Anterior cingulate cortex (tissue), 58 donors: Measurements from ENCODE around the gene FIBP.
A peak's percentile ranks its signal among the peaks of the same experiment; 100 is the strongest.

Source experiments
- DNase-seq, 58 donors: peaks; one replicate each; lab custom pipeline; 2025; lab: John Stamatoyannopoulos, UW

The FIBP gene

DNA sequence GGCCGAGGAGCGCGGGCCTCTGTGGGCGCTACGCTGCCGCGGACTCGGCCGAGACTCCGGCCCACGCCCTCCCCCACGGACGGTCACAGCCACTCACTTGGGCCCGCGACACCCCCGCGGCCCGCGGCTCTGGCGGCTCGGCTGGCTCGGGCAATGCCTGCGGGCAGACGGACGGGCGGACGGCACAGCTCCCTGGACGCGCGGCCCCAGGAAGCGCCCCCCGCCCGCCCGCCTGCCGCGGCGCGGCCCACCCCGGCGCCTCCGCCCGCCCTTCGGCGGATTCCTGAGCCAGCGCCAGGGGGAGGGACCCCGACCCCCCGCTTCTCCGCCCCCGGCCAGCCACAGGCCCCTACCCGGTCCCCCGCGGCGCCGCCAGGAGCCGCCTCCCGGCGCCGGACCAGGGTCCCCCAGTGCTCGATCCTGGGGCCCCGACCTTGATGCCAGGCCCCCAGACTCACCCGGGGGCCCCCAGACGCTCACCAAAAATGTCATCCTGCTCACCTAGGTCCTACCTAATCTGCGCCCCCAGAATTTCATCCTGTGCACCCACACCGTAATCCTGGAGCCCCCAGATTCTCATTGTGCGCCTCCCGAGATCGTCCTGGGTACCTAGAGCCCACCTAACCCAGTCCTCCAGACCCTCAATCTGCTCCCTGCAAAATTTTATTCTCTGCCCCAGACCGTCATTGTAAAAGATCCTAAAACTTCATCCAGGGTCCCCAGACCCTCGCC is 15.5 kb downstream of the FIBP start, which contains the start of gene EFEMP2:
Gene EFEMP2, minus strand, starts transcription at position 215 of the 732 bp plus-strand sequence. CDS start 446 bp downstream, outside the sequence.
- peak in 2 of 58 donors; percentile 21 to 32 for DNase-seq

DNA sequence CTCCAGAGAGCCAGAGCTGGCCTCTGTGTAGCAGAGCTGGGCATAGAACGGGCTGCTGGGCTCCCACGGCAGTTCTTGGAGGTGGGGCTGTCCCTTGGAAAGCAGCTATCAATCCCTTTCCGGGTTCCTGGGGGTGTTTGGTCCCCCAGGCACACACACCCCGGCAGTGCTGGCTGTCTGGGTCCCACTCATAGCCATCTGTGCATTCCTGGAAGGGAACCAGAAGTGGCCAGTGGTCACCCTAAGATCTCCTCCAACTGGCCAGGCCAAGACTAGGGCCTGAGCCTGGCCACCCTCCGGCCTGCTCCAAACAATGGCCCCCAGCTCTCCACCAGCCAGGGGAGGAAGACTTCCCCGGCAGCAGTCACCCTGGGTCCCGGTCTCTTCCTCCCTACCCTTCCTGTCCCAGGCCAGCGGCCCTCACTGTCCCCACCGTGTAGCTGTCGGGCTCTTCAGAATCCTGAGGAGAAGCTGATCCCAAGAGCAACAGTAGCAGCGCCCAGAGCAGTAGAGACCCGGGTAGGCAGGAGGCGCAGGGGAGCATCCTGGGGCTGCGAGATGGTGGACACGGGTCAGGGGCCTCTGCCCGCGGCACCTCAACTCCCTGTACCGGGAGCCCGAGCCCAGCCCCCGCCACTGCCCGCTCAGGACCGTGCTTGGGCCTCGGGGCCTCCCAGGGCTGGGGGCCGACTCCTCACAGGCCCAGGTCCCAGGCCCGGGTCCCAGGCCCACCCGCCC is 16.3 kb downstream of the FIBP start:
- peak in 2 of 58 donors; percentile 8 to 32 for DNase-seq

- DNase-seq = no peak
Measured at GRCh38 chr11:65870706-65871681, 17.3 kb downstream of the FIBP start.

GRCh38 chr11:65870307-65870658 is 18.0 kb downstream of the FIBP start:
- no peak for DNase-seq

DNA sequence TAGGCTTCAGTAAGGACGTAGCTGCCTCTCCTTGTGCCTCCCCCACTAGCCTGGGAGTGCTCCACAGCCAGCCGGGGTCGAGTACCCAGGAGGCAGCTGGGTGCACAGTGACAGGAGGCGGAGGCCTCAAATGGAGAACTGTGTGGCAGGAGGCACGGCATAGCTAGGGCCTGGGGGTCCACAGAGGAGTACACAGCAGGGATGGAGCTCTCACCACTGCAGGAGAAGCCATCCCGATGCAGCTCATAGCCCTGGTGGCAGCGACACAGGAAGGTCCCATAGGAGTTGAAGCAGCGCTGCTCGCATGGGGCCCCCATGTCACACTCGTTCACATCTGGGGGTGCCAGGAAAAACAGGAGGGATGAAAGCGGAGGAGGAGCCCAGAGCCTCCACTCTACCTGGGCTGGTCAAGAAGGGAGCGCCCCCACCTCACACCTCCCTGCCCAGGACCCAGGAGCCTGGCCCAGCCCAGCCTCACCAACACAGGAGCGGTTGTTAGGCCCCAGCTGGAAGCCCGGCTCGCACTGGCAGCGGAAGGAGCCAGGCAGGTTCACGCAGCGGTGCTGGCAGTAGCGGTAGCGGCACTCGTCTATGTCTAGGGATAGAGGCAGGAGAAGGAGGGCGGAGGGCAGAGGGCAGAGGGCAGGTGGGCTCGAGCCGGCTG is 18.5 kb downstream of the FIBP start:
- no peak for DNase-seq

- DNase-seq = no peak
Measured at GRCh38 chr11:65868907-65869306, 19.4 kb downstream of the FIBP start.

DNA sequence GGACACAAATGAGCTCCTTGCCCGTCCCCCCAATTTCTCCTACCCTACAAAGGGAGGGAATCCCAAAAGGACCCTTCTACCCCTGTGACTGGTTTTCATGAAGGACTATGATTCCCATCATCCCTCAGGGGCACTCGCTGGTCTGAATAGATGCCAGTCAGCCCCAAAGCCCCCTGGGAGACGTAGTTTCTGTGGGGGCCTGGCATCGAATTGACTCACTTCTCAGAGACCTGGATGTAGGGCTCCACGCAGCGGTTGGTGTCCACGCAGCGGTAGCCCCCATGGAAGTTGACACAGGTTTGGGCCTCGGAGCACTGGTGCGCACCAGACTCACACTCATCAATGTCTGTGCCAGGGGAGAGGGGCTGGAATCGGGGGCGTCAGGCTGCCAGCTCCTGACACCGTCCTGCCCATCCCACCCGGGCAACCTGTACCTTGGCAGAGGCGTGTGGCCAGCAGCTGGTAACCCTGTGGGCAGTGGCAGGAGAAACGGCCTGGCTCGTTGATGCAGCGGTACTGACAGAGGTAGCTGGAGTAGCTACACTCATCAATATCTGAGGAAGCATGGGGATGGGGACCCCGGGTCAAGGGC is 20.1 kb downstream of the FIBP start:
- DNase-seq = peak in 22 of 58 donors; percentile 11 to 65 (median 32)

- no peak for DNase-seq
Measured at GRCh38 chr11:65867284-65868071, 20.8 kb downstream of the FIBP start.

DNA sequence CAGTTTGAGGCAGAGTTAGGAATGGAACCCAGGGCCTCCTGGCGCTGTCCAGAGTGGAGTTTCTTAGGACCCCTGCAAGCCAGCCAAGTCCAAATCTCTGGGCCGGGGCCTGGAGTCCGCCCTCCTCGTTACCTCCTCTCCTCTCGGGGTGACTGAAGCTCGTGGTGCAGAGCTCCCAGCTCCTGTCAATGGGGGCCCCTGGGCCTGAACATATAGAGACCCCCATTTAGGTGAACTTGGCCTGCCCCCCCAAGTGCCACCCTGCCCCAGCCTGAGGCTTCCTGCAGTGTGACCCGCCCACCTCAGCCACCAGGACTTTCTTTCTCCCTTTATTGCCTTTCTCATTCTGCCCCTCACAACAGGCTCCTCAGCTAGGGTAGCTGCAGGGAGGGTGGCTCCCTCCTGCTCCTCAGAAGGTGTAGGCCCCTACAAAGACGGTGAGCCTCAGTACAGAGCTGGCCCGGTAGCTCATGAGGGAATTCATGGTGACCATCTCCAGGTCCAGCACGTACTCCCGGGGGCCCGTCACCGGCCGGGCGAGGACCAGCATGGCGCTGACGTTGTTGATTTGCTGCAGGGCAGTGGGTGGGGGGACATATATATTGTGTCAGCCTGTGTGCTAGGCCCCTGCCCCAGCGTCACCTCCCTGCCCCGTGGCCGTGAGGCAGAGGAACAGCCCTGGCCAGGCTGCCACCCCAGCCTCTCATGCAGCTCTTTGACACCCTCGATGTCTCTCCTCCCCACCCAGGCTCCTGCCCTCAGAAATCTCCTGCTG is 21.6 kb downstream of the FIBP start:
- no peak for DNase-seq

GRCh38 chr11:65865550-65866172 is 22.6 kb downstream of the FIBP start:
- DNase-seq = no peak

GRCh38 chr11:65864706-65865471 is 23.4 kb downstream of the FIBP start:
- DNase-seq = no peak

GRCh38 chr11:65863889-65864705 is 24.2 kb downstream of the FIBP start:
- no peak for DNase-seq

DNA sequence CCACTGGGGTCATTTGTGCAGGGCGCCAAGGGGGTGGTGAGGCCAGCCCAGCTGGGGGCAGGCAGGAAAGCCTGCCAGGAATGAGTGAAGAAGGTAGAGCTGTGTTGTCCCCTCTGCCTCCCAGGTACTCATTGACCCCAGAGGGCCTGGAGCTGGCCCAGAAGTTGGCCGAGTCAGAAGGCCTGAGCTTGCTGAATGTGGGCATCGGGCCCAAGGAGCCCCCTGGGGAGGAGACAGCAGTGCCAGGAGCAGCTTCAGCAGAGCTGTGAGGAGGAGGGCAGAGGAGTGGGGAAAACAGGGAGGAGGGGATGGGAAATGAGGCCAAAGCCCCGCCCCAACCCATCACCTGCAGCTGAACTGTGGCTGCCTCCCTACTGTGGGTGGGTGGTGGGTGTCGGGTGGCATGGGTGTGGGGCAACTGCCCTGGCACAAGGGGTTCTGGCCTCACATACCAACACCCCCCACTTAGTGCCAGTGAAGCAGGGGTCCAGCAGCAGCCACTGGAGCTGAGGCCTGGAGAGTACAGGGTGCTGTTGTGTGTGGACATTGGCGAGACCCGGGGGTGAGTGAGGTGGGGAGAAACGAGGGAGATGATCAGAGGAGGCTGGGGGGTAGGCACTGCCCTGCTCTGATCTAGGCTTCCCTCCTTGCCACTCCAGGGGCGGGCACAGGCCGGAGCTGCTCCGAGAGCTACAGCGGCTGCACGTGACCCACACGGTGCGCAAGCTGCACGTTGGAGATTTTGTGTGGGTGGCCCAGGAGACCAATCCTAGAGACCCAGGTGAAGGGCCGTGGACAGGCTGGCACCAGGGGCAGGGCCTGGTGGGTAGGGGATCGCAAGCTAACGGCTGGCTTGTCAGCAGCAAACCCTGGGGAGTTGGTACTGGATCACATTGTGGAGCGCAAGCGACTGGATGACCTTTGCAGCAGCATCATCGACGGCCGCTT is 25.1 kb downstream of the FIBP start:
- no peak for DNase-seq

DNA sequence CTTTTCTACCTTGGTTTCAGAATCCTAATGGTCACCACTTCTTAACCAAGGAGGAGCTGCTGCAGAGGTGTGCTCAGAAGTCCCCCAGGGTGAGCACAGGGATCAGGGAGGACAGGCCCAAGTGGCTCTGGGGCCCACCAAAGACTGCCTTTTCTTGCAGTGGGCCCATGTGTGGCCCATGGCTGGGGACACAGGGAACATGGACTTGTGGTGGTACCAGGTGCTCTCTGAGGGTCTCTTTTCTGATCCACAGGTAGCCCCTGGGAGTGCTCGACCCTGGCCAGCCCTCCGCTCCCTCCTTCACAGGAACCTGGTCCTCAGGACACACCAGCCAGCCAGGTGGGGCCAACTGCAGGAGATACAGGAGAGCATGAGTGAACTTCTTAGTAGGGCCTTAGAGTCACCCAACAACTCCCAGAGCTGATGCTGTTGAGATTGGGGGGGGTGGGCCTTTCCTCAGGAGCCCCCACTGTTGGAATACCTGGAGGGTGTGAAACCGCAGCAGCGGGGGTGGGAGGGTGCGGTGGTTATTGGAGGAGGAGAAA is 26.0 kb downstream of the FIBP start:
- DNase-seq = no peak
